Activated gamma-delta T cell treated with anti-CD3 and anti-CD28 coated beads, Interleukin-2, amount 50 U/mL, for 16 hours (primary cell): ENCODE data around the gene SLC66A1.

ENCODE experiments used
- DNase-seq: peaks from one replicate; pipeline ENCODE4 v3.0.0-alpha.2; 2020; ENCODE audit warnings: low read depth

Gene SLC66A1

DNA sequence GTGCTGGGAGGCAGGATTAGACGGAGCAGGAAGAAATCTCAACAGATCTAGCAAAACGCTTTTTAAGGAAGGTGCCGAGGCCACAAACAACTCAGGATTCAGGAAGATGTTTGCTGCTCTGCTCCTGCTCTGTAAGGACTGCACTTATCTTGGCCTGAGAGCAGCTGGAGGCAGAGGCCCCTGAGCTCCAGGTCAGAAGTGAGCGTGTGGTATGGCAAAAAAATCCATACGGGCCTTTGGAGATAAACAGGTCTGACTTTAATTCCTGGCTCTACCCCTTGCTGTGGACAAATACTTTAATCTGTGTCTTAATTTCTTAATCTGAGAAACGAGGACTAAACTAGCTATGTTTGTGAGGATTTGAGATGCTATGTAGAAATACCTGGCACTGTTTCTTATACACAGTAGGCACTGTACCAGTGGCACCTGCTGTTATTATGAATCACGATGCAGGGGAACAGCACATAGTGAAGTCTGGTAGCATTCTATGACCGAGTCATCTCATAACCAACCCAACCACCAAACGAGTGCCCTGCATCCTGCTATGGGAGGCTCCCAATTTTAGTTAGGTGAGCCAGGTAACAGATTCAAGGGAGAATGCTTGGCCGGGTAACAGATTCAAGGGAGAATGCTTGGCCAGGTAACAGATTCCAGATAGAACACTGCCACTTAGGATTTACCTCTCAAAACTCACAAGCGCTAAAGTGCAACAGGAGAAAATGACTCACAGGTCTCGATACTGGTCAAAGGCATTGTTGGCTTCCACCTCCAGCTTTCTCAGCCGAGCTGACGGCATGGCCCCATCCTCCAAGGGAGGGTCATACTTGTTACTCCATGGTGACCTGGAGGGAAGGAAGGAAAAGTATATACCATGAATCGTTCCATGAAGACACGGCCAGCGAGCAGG is 65.9 kb downstream of the SLC66A1 start:
- no peak for DNase-seq
